NCI-H2196 treated with DMSO at 0.1 percent for 48 hours (cell line): ENCODE measurements around the gene PAK6.

Source experiments
- DNase-seq: peaks from one replicate; lab custom pipeline; 2025; ENCODE audit not compliant: unreplicated experiment; lab: John Stamatoyannopoulos, UW

The PAK6 gene

DNA sequence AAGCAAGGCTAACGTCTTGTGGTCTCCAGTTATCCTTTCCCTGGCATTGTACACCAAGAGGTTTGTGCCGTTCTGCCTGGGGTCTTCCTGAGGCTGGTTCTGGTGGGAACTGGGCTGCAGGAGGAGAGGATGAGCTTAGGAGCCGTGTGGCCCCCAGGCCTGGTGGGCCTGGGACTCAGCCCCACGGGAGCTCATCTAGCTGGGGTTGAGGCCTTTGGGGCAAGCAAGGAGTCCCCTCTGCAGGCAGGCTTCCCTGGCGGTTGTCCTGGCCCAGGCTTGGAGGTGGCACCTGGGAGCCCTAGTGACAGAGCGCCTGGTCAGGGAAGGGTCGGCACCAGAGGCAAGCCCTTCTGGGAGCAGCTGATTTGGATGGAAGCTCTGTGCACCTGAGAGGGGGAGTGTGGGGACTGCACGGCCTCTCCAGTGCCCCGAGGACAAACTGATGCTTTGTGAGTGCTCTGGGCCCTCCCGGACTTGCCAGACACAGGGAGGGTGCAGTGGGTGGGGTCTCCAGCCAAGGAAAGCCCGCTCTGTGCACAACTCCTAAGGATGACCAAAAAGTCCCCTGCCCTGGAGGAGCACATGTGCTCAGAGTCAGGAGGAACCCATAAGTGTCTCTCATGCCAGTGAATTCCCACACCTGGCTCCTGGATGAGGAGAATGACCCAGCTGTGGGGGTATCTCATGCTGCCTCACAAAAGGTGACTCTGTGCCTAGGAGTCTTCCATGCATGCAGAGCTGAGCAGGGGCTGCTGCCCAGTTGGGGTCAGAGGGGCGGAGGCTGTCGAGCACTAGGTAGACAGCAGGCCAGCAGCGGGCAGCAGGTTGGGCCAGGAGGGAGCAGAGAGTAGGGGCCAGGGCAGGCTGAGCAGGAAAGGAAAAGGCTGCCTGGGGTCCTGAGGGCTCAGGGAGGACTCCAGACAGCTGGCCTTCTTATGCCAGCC, 2.7 kb downstream of the PAK6 start:
- no peak for DNase-seq

DNA sequence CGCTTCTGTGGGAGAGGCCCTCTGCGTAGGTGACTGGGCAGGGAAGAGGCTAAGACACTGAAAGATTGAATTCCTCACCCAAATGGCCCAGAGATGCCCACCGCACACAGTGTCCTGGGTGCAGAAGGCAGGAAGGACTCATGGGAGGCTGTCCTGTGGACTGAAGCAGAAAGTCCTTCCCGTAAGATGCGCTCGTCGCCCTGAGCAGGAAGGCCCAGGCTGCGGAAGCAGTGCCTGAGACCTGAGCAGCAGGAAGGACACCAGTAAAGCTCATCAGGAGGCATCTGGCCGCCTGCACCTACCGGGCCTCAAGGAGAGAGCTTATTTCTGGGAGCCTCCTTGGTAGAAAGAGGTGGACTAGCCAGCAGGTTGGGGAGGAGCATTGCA, 3.3 kb downstream of the PAK6 start:
- no peak for DNase-seq

DNA sequence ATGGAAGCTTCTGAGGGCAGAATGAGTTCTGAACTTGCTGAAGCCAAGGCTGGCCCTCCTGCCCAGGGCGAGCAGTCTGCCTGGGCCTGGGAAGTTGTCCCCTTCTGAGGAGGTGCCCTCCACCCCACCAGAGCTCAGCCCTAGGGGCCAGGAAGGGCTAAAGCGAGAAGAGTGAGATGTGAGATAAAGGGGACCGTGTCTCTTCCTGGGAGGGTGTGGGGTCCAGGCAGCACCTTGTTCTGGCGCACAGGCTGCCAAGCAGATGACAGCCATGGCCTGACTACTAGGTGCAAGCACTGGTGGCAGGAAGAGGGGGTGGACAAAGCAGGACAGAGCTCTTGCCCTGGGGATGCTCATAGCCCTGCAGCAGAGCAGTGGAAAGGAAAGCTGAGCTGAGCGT, 3.7 kb downstream of the PAK6 start:
- DNase-seq: no peak

DNA sequence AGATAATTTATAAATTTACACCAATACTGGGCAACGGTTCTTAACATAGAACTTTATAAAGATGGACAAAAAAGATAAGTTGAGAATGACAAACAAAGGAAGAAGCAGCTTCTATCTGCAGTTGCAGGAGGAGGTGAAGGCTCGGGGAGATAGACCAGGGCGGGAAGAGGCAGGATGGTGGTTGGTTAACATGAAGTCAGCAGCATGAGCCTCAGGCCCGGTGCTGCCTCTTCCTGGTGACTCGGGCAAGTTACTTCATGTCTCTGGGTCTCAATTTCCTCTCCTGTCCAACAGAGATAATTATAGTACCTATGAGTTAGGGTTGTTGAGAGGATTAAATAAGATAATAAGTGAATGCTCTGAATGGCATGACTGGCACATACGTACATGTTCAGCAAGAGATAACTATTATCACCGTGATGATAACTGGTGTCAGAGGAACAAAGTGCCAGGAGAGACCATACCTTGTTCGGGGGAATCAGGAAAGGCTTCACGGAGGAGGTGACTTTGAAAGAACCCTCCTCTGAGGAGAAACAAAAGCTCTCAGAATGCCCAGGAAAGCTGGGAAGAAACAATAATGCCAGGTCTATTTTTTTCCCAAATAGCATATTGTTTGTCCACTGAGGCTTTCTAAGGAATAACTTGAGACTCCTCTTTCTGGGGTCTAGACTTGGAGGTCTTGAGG, 4.4 kb downstream of the PAK6 start:
- DNase-seq: no peak

DNA sequence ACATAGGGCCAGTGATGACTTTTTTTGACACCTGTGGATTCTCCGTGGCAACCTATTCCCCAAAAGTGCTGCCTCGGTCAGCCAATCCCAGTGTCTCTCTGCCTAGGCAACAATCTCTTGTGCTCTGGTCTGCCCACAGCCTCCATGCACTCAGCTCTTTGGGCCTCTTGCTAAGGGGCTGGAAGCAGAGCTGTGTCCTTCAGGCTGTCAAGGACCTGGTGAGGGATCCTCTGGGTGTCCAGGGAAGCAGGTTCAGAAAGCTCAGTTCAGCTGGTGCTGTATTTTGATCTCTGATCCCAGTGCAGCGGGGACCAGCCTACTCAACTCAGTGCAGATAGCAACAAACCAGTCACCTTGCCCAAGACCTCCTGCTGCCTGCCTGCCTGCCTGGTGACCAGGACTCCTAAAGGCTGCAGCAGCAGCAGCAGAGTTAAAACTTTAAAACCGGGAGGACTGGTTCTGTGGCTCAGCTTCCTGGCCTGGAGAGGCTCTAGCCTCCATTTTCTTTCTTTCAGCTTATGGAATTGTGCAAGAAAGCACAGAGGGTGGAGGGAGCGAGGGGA, 6.2 kb downstream of the PAK6 start:
- DNase-seq: no peak

DNA sequence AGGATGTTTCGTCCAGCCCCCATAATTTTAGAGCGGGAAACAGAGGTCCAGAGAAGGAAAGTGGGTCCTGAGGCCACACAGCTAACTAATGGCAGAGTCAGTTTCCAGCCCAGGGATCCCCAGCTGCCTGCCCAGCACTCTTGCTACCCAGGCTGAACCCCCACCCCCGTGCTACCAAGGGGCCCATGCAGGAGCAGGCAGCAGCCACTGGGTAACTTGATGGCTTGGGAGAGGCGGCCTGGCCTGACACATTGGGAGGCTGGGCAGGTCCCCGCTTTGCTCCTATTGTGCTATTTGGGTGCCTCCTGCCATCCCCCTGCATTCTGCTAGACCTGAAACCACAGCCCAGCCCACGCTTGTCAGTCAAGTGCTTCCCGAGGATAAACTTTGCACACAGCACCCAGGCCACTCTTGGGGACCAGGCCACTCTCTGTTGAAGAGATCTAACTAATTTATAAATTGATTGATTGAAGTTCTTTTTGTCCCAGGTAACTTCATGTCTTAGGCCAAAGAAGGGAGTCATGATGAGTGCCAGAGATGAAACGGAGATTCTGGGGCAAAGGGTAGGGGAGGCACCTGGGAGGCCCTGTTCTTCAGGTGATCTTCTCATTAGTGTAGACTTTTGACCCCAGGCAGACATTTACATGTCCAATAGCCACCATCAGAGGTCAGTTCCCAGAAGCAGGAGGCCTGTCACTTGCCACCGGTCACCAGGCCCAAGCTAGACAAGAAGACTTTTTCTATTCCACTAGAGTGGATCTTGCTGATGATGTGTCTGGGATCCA, 7.0 kb downstream of the PAK6 start:
- no peak for DNase-seq

DNA sequence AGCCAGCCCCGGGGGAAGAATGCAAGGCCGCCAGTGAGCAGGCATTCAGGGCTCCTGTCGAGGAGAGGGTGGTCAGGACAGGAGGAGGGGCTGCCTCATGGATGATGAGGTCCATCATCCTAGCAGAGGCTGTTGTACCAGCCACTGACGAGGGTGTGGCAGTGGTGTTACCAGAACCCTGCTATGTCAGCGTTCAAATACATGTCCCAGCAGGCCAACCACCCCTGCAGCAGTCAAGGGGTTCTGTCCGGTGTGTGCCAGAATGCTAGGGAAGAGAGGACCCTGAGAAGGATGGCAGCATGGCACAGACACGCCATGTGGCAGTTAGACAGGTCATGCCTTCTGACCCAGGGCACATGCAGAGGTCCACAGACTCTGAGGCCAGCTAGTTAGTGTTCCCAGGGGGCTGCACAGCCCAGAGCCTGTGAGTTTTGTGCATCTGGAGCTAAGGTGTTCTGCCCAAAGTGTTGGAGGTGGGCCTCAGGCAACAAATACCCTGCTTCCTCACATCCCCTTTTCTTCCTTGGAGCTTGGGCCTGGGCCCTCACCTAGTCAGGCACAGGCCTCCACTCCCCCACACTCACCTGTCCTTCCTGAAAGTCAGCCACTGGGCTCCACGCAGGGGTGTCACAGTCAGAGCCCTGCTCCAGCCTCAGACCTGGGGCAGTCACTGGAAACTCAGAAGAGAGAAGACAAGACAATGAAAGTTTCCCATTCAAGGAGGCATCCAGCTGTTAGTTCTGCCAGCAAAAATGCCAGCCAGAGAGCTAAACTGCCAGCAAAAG, 7.8 kb downstream of the PAK6 start:
- DNase-seq: no peak

DNA sequence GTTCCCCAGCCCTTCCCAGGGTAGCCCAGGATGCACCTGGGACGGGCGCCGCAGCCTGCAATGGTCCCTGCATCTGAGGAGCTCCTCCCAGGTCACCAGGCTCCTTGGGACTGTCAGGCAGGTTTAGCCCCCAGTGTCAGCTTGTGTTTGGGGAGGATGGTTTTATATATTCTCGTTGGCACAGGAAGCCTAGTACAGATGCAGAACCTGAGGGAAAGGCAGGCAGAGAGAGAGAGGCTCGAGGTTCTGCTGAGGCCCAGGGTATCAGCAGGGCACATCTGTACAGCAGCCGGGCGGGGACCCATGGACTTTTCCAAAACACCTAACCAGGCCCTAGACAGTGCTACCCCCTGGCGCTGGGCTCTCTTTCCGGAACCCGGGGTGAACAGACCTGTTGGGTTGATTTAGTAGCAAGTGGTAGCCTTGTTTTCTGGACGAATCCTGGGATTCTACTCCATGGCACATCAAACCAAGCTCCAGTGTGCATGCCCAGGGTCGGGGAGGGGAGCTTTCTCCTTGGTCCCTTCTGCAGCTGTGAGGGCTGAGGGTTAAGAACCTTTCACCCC, 8.6 kb downstream of the PAK6 start:
- no peak for DNase-seq

DNA sequence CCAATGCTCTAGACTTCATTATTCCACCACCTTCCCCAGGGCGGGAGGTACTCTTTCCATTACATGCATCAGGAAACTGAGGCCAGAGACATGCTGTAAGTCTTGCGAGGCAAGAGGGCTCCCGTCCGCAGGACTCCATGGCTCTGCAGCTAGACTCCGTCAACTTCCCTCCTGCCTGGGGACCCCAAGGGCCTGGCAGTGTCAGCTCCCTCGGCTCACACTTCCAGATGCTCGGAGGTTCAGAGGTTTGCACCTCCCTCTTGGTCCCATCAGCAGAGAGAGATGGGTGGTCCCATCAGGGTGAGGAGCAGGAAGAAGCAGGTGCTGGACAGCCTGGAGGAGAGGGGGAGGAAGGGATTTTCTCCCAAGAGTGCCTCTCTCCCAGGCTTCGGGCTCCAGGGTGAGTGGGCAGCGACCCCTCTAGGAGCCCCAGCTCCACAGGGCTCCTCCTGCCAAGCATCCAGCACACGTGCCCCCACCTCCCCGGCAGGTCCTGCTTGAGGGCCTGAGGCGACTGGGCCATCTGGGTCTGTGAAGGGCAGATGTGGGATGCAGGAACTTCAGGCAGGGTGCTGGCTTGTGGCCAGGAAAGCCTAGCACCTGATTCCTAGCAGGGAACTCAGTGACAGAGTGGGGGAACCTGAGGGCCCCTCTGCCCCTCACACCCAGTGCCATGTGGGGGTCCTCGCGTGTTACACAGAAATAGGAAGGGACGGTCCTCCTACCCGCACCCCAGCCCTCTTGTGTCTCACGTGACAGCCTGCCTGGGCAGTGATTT, 9.3 kb downstream of the PAK6 start:
- no peak for DNase-seq

DNA sequence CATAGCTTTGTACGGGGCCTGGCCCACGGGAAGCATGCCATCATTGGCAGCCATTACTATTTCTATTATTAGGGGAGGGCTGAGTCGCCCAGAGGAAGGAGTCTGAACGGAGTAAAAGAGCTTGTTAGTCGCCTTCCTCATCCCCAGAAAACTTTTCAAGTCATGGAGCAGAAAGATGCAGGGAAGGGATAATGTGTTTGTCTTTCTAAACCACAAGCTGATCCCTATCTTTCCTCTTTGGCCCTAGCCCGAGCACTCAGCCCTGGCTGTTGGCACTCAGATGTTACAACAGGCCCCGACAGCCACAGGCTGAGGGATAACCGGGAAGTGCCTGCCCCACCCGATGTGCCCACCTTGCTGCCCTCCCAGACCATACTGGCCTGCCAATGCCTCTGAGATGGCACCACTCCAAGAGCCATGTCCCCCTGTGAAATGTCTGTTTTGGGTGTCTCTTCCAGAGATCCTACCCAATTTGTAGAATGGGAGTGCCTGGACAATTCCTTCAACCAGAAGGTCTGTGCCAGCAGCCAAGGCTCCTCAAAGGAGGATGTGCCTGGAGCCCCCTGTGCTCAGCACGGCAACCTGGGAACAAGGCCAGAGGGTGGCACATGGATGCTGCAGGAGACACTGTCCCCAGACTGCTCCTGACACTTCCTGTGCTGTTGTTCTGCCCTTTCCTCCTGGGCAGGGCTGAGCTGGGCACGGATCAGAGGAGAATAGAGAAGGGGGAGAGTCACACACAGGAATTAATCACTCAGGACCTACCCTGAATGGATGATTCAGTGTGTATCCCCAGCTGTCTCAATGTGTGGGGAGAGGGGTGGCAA, 10.8 kb downstream of the PAK6 start:
- no peak for DNase-seq

DNA sequence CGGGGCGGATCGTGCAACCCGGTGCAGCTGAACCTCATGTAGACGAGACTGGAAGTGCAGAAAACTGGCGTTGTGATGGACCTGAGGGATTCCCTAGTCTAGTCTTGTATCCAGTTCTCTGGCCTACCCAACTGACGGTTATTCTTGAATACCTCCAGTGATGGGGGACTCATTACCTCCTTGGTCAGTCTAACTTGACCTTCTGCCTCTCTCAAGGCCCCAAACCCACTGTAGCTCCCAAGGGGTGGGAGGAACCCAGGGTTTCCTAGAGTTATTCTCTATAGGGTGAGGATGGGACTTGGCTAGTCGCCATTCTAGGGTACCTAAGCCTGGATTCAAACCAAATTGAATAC, 11.4 kb downstream of the PAK6 start:
- no peak for DNase-seq

DNA sequence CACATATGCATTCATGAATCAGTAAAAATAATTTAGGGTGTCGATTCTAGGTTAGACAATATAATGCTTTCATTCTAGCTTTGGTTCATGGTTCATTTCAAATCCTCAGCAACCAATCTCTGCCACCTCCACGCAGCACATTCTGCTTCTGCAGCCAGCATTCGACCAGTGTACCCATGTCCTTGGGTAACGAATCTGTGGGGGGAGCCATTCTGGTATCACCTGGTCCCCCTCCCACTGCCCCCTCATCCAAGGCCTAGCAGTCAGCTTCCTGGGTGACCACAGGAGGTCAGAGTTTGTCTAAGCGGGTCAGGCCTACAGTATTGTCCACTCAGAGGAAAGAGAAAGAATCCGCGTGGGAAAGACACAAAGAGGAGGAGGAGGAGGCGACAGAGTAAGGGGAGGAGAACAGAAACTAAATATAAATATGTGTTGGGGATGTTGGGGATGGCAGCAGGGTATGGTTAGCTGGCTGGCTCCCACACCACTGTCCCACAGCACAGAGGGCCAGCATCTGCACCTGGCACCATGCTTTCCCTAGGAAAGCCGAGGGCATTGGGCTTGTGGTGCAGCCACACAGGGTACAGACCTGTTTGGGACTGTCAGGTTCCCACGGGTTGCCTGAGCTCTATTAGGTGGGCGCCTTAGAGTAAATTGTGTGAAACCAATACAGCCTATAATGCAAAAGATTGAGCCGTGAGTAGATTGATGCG, 12.1 kb downstream of the PAK6 start:
- DNase-seq: no peak

DNA sequence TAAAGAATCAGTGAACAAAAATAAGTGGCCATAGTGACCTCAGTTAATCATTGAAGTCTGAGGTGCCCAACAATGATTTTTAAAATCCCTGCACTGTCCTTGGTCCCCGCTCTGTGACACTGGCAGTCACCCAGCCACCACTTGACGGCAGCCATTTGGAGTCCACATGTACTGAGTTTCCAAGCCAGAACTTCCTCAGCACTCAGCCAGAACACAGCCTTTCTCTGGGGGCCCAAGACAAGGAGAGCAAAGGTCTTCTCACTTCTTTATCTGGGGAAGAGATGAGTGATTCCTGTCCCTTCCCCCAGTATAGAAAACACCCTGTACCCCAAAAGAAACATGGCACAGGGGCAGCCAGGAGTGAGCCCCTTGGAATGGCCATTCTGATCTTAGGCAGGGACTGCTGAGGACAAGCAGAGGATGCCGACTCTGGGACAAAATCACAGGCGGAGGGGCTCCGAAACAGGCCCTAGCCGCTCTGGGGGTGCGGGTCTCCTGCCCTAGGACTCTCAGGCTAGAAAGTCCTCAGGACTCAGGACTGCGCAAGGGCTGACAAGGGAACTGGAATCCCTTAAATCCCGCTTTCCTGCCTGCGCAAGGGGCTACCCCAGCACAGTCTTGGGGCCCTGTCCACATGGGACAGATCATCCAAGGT, 12.8 kb downstream of the PAK6 start:
- no peak for DNase-seq

DNA sequence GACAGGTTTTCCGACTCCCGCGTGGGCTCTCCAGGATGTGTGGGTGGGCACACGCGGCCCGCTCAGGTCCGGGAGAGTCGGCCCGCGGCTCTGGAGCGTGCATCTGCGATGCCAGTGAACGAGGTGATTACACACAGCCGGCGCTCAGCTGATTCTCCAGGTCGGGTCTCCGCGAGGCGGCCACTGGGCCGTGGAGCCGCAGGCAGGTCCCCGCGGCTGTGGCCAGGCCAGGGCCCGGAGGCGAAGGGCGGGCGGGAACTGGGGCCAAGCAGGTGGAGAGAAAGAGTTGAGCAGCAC, 13.2 kb downstream of the PAK6 start:
- no peak for DNase-seq

DNA sequence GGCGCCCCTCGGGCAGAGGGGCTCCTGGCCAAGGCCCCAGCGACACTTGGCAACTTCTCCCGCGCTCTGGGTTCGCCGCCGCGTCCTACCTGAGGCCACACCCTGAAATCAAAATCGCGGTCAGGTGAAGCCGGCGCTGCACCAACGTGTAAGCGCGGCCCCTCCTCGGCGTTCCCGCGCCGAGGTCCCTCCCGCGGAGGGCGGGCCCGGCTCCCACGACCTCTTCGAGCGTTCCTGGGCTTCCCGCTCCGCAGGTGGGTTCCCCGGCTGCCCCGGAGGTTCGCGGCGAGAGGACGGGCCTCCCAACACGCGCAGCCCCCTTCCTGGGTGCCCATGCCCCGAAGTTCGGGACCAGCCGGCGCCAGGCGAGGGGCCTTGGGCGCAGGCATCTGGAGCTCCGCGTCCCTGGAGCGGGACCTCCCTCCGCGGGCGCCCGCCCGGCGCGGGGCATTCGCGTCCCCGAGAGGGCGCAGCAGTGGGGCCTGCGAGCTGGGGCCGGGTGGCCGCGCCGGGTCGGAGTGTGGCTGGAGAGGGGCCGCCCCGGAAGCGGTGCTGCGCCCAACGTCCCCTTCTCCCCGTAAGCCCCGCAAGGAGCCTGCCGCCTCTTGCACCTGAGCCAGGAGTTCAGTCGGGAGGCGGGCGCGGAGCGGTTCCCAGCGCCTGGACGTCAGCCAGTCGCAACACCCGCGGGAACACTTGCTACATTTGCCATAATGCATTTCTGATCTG, 13.7 kb downstream of the PAK6 start:
- DNase-seq: no peak

DNA sequence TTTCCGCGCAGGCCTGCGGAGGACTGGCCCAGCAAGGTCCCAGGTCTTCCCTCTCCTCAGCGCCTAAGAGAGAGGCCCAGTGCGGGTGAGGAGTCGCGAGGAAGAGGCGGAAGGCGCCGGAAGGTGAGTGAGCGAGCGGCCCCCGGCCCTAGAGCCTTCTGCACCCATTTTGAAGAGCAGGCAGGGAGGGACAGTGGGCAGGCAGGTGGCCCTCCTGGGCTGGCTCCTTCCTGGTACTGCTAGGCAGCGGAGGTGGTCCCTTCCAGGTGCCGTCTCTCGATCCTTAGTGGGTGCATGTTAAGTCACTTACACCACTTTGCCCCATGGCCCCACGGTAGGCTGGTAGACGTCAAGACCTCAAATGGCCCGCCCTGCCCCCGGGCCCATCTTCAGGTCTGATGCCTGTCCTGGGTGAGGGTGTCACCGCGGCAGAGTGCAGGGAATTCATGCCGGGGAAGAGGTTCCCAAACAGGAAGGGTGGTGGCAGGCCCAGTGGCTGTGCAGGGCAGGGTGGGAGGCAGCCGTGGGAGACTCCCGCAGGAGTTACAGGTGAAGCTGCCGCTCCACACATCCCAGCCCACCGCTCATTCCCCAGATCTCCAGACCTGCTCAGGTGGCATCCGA, 14.4 kb downstream of the PAK6 start:
- DNase-seq: no peak

DNA sequence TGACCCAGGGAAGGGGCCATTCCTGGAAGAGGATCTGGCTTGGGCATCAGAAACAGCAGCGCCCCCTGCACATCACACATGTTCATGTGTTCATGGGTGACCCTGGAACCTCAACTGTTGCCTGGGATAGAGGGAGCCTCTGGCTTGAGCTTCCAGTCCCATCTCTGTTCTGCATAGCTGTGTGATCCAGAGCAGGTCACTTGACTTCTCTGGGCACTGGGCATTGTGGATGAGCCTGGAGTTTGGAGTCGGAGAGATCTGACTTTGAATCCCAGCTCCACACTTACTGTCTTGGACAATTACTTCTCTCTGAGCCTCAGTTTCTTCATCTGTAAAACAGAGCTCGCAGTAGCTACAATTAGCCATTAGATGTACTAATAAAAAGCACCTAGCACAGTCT, 15.6 kb downstream of the PAK6 start:
- DNase-seq: no peak
